GM12873 (cell line): Measurements from ENCODE around the gene LRBA.

Experiments used
- TF ChIP-seq, protein P1 (sequence below): IDR thresholded peaks from 2 replicates; pipeline ENCODE4 v1.5.1; 2012; ENCODE audit warnings: low read depth, mild to moderate bottlenecking, moderate library complexity, low read length, control low read depth; ENCODE audit not compliant: insufficient read depth; ENCODE audit errors: missing control alignments

The LRBA gene

DNA sequence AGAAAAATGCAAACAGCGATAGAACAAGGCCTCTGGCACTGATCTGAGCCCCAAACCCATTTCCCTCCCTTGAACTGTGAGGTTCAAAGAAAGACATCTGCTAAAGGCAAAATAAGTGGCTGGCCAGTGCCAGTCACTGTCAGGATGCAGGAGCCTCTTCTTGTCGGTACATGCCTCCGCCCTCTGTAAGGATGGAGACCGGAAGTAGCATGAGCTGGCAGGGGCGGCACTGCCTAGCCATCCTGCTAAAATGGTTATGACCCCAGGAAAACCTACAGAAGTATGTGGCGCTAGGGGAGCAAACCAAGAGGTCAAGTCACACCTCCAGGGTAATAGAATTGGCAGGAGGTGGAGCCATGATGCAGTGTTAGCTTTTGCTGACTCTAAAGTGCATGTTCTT, 756.5 kb downstream of the LRBA start:
- TF ChIP-seq, protein P1, sequence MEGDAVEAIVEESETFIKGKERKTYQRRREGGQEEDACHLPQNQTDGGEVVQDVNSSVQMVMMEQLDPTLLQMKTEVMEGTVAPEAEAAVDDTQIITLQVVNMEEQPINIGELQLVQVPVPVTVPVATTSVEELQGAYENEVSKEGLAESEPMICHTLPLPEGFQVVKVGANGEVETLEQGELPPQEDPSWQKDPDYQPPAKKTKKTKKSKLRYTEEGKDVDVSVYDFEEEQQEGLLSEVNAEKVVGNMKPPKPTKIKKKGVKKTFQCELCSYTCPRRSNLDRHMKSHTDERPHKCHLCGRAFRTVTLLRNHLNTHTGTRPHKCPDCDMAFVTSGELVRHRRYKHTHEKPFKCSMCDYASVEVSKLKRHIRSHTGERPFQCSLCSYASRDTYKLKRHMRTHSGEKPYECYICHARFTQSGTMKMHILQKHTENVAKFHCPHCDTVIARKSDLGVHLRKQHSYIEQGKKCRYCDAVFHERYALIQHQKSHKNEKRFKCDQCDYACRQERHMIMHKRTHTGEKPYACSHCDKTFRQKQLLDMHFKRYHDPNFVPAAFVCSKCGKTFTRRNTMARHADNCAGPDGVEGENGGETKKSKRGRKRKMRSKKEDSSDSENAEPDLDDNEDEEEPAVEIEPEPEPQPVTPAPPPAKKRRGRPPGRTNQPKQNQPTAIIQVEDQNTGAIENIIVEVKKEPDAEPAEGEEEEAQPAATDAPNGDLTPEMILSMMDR = no peak

DNA sequence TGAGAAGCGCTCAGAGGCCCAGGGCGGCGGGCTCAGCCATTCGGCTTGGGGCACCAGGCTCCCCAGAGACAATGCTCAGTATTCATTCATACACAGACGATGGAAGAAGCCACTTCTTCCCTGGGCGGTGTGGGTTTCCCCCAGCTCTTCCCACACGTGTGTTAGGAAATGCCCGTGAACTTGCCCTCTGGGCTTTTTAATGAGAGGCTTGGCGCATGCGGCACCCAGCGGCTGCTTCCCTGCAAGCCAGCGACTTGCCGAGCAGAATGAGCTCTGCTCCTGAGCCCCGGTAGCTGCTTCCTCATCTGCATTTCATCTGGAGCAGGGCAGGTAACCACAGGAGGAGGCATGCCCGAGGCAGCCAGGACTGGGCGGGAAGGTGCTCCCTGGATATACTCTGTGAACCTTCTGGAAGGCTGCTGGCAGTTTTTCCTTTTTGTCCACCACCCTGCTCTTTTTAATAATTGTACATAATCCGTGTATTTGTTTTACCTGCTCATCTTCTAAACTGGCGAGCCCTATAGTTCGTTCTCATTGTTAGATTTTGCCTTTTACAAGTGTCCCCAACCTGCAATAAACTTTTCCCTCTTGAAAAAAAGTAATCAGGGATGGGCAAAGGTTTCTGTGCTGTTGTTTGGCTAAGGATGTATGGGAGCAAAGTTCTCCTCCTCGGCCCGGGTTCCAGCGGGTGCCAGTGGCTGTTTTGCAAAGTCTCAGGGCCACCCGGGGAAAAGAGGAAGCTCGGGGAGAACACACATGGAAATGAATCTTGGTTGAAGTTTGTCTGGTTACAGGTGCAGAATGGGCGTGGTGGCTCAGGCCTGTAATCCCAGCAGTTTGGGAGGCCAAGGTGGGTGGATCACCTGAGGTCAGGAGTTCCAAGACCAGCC, 758.0 kb downstream of the LRBA start:
- TF ChIP-seq, protein P1 = no peak

DNA sequence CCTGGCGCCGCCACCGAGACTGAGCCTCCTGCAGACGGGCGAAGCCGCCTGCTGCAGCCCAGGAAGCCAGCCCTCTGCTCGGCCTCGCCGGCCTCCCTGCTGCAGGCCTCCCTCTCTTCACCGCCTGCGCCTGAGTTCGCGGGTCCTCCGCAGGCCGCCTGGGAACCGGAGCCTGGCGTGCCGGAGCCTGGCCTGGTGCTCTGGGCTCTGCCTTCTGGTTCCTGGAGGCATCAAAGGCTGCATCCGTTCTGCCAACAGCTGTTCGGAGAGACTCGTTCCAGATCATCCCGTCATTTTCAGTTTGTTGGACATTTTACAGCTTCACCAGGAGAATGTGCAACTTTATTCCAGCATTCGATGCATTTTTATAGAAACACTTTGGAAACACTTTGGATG, 758.9 kb downstream of the LRBA start:
- TF ChIP-seq, protein P1 = no peak

DNA sequence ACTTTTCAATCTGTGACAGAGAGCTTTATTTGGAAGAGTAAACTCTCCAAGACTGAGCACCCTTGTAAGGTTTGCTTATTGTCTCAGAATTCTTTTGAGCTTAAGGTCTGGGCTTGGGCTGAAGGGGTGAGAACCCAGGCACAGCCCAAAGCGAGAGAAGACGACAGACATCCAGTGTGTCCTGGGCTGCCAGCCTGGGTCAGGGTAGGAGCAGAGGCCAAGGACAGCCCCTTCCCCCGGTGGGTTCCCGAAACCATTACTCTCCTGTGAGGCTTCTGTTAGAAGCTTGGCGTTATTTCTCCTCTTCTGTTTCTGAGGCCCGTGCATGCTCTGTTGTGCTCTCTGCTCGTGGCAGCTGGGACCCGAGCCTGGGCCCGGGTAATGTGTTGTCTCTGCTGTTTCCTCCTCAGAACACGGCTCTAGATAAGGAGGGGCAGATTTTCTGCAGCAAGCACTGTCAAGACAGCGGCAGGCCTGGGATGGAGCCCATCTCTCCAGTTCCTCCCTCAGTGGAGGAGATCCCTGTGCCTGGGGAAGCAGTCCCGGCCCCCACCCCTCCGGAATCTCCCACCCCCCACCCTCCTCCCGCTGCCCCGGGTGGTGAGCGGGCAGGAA, 759.4 kb downstream of the LRBA start:
- TF ChIP-seq, protein P1 = no peak

GRCh38 chr4:150253965-150254630, 761.0 kb downstream of the LRBA start:
- TF ChIP-seq, protein P1 = no peak

DNA sequence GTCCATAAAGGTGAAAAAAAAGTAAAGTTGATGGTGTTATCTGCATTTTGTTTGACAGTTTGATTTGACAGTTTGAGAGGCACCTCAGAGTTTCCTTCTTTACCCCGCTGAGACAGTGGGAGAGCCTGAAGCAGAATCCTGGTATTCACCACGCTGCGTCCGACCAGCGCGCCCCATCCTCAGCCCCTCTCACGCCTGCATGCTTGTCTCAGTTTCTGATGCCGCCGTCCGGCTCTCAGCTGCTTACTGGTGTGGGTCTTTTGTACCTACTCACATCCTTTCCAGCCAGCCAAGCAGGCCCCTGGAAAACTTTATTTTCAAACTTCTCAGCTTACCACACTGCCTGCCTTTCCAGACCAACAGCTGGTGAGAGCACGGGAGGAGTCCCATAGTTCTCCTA, 761.7 kb downstream of the LRBA start:
- TF ChIP-seq, protein P1 = no peak

DNA sequence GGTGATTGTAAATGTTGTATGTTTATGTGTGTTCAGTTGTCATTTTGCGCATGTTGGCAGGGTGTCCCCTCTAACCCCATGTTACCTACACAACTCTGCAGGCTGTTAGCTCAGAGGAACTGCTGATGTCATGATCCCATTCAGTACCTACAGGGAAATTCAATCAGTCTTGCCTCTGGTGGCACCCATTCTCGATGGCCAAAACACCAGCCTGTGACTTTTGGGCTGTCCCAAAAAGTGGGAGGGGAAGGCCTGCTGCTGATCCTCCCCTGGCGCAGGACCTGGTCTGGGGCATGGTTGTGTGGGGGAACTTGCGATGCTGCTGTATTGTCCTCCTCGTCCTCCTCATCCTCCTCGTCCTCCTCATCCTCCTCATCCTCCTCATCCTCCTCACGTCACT, 762.3 kb downstream of the LRBA start:
- TF ChIP-seq, protein P1 = no peak
